ENCODE results near the gene UMOD.
"Not testable (repeated sequence)": the region's sequence is repeated elsewhere in the genome, so short reads cannot be mapped to it uniquely, and the experiment has no call there.

Gene UMOD

DNA sequence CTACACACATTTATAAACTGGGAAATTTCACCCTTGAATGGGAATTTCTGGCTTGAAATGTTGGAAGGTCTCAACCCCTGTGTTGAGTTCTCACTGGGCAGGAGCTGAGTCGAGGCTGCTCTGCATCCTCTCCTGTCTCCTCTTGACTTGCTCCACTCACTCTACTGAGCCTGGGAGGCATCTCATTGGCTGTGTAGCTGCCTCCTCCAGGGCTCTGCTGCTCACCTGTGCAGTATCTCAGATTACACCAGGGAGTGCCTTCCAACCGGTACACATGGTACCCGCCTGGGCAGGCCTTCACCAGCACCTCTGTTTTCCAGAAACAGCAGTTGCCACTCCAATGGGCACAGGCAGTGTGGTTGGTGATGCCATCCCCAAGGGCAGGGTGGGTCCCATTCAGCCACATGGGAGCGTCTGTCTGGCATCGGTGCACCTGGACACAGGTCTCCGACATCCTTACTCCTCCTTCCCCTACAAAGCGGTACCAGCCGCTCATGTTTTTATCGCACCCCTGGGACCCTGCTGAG is 28.9 kb downstream of the UMOD start:
- no peak overlapping the region for H3K4me3 ChIP-seq (ENCODE audit: low read depth in 1 of 5, low read length in 5 of 5)
- H3K27ac ChIP-seq (ENCODE audit: low read depth, low read length) = no peak overlapping the region
- H3K4me1 ChIP-seq (ENCODE audit: control insufficient read depth in 5 of 5, insufficient read depth in 5 of 5, low read length in 5 of 5) = no peaks in the 10 kb centered on the region

DNA sequence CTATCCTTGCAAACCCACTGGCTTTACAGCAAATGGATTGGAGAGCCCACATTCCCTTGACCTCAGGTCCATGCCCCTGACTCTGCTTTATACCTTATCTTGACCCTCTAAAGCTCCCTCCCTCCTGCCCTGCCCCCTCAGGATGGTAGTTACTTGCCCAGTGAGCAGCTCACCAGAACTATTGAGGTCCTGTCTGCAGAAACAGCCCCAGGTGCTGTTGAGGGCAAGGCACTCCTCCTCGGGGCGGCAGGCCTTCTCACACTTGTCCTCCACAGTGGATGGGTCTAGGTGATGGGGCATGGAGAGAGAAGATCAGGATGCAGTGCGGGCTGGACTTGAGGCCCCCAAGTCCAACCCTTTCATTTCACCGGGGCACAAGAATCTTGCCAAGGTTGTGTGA is 29.8 kb downstream of the UMOD start:
- Histone ChIP-seq H3K27ac (ENCODE audit: low read depth, low read length) (no peak overlapping the region), H3K36me3 (ENCODE audit: control insufficient read depth in 5 of 5, insufficient read depth in 5 of 5, low read length in 5 of 5) (no peaks in the 10 kb centered on the region), H3K4me1 (ENCODE audit: control insufficient read depth in 5 of 5, insufficient read depth in 5 of 5, low read length in 5 of 5) (no peaks in the 10 kb centered on the region), H3K9me3 (ENCODE audit: control insufficient read depth in 5 of 5, low read length in 5 of 5) (no peaks in the 10 kb centered on the region), H3K27me3 (ENCODE audit: control insufficient read depth in 5 of 5, insufficient read depth in 4 of 5, low read length in 5 of 5) (peaks cover 6 to 20% (median 11%) of the 10 kb centered on the region in 5 donors), H3K4me3 (ENCODE audit: low read depth in 1 of 5, low read length in 5 of 5) (no peak overlapping the region), H3K9ac (ENCODE audit: low read length in 5 of 5) (no peak overlapping the region)

More for the DNA sequence above, 28.9 kb downstream of the UMOD start:
- Histone ChIP-seq H3K9ac (ENCODE audit: low read length in 5 of 5) (no peak overlapping the region), H3K9me3 (ENCODE audit: control insufficient read depth in 5 of 5, low read length in 5 of 5) (no peaks in the 10 kb centered on the region), H3K36me3 (ENCODE audit: control insufficient read depth in 5 of 5, insufficient read depth in 5 of 5, low read length in 5 of 5) (no peaks in the 10 kb centered on the region), H3K27me3 (ENCODE audit: control insufficient read depth in 5 of 5, insufficient read depth in 4 of 5, low read length in 5 of 5) (peaks cover 2 to 15% (median 8%) of the 10 kb centered on the region in 5 donors)

DNA sequence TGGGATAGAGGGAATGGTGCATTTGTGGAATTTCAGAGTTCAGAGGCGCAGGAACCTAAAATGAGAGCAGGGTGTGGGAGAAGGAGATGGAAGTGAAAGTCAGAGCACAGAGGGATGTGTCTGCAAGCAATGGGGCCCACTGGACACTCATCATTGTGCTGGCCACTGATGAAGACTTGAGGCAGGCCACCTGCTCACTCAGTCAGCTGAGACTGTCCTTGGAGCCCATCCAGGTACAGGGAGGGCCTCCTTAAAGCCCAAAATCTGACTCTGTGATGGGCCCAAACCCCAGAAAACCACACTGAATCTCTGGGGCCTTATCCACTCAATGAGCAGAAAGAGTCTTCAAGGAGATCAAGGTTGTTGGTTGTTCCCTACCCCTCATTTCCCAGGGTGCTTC is 30.8 kb downstream of the UMOD start:
- H3K9ac ChIP-seq (ENCODE audit: low read length in 5 of 5) = no peak overlapping the region
- no peaks in the 10 kb centered on the region for H3K4me1 ChIP-seq (ENCODE audit: control insufficient read depth in 5 of 5, insufficient read depth in 5 of 5, low read length in 5 of 5)
- H3K36me3 ChIP-seq (ENCODE audit: control insufficient read depth in 5 of 5, insufficient read depth in 5 of 5, low read length in 5 of 5) = no peaks in the 10 kb centered on the region
- H3K27me3 ChIP-seq (ENCODE audit: control insufficient read depth in 5 of 5, insufficient read depth in 4 of 5, low read length in 5 of 5) = peaks cover 6 to 20% (median 12%) of the 10 kb centered on the region in 5 donors
- H3K27ac ChIP-seq (ENCODE audit: low read depth, low read length) = no peak overlapping the region
- no peaks in the 10 kb centered on the region for H3K9me3 ChIP-seq (ENCODE audit: control insufficient read depth in 5 of 5, low read length in 5 of 5)
- H3K4me3 ChIP-seq (ENCODE audit: low read depth in 1 of 5, low read length in 5 of 5) = no peak overlapping the region

DNA sequence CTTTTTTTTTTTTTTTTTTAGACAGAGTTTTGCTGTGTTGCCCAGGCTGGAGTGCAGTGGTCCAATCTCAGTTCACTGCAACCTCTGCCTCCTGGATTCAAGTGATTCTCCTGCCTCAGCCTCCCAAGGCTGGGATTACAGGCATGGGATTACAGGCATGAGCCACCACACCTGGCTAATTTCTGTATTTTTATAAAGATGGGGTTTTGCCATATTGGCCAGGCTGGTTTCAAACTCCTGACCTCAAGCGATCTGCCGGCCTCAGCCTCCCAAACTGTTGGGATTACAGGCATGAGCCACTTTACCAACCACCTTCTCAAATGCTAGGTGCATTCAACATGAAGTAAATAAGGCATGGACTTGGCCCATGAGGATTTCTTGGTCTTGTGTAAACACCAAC is 31.5 kb downstream of the UMOD start:
- H3K9ac ChIP-seq (ENCODE audit: low read length in 5 of 5); H3K4me3 ChIP-seq (ENCODE audit: low read depth in 1 of 5, low read length in 5 of 5); H3K27ac ChIP-seq (ENCODE audit: low read depth, low read length); H3K9me3 ChIP-seq (ENCODE audit: control insufficient read depth in 5 of 5, low read length in 5 of 5); H3K36me3 ChIP-seq (ENCODE audit: control insufficient read depth in 5 of 5, insufficient read depth in 5 of 5, low read length in 5 of 5); H3K4me1 ChIP-seq (ENCODE audit: control insufficient read depth in 5 of 5, insufficient read depth in 5 of 5, low read length in 5 of 5): not testable (repeated sequence)
- H3K27me3 ChIP-seq (ENCODE audit: control insufficient read depth in 5 of 5, insufficient read depth in 4 of 5, low read length in 5 of 5) = peaks cover 6 to 15% (median 12%) of the 10 kb centered on the region in 5 donors

DNA sequence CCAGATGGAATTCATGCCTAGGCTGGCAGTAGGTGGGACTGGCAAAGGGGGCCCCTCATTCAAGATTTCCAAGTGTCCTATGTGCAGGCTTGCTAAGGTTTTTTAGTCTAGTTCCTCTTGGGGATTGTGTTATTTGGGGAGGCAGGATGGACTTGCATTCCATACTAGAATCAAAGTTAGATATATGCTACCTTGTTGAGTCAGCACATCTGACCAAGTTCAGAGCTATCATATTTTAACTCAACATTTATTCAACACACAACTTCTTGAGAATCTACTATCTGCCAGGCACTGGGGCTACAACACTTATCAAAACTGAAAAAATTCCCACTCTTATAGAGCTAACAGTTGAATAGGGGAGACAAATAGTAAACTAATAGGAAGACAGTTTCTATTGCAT is 31.9 kb downstream of the UMOD start:
- Histone ChIP-seq H3K27me3 (ENCODE audit: control insufficient read depth in 5 of 5, insufficient read depth in 4 of 5, low read length in 5 of 5) (peaks cover 6 to 15% (median 12%) of the 10 kb centered on the region in 5 donors), H3K9me3 (ENCODE audit: control insufficient read depth in 5 of 5, low read length in 5 of 5) (no peaks in the 10 kb centered on the region), H3K4me1 (ENCODE audit: control insufficient read depth in 5 of 5, insufficient read depth in 5 of 5, low read length in 5 of 5) (no peaks in the 10 kb centered on the region), H3K36me3 (ENCODE audit: control insufficient read depth in 5 of 5, insufficient read depth in 5 of 5, low read length in 5 of 5) (no peaks in the 10 kb centered on the region), H3K9ac (ENCODE audit: low read length in 5 of 5) (no peak overlapping the region), H3K4me3 (ENCODE audit: low read depth in 1 of 5, low read length in 5 of 5) (no peak overlapping the region), H3K27ac (ENCODE audit: low read depth, low read length) (no peak overlapping the region)

DNA sequence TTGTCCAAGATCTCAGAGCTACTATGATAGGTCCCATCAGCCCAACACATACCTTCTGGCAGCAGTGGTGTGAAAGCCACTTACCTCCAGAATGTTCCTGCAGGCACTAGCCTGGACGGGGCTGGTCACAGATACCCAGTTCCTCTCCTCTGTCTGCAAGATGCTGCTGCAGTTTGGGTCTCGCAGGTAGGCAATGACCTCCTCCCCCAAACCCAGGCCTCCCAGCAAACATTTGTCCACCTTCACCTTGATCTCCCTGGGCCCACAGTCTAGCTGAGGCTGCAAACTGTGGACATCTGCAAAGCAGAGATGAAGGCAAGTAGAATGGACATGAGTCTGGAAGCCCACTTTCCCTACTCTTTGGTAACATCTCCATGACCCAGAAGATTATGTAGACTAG is 32.3 kb downstream of the UMOD start:
- no peak overlapping the region for H3K4me3 ChIP-seq (ENCODE audit: low read depth in 1 of 5, low read length in 5 of 5)
- no peak overlapping the region for H3K27ac ChIP-seq (ENCODE audit: low read depth, low read length)
- no peaks in the 10 kb centered on the region for H3K36me3 ChIP-seq (ENCODE audit: control insufficient read depth in 5 of 5, insufficient read depth in 5 of 5, low read length in 5 of 5)
- H3K27me3 ChIP-seq (ENCODE audit: control insufficient read depth in 5 of 5, insufficient read depth in 4 of 5, low read length in 5 of 5) = peaks cover 6 to 15% (median 12%) of the 10 kb centered on the region in 5 donors
- H3K9me3 ChIP-seq (ENCODE audit: control insufficient read depth in 5 of 5, low read length in 5 of 5) = no peaks in the 10 kb centered on the region
- no peak overlapping the region for H3K9ac ChIP-seq (ENCODE audit: low read length in 5 of 5)
- H3K4me1 ChIP-seq (ENCODE audit: control insufficient read depth in 5 of 5, insufficient read depth in 5 of 5, low read length in 5 of 5) = no peaks in the 10 kb centered on the region

DNA sequence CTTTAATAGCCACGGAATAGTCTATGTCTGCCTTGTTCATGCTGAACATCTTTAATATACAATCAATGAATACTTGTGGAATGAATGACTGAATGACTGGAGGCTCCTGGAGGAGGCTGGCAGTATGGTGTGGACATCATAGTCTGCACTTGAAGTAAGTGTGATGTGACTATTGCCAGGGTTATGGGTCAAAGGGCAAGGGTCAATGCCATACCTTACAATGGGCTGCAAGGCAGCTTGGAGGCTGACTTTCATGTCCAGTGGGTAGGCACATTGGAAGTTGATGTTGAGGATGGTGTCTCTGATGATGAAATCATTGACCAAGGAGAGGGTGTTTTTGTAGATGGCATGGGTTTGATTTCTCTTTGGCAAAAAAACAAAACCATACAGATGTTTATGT is 33.1 kb downstream of the UMOD start:
- peaks cover 6 to 17% (median 12%) of the 10 kb centered on the region in 5 donors for H3K27me3 ChIP-seq (ENCODE audit: control insufficient read depth in 5 of 5, insufficient read depth in 4 of 5, low read length in 5 of 5)
- H3K9me3 ChIP-seq (ENCODE audit: control insufficient read depth in 5 of 5, low read length in 5 of 5) = no peaks in the 10 kb centered on the region
- no peaks in the 10 kb centered on the region for H3K4me1 ChIP-seq (ENCODE audit: control insufficient read depth in 5 of 5, insufficient read depth in 5 of 5, low read length in 5 of 5)
- H3K36me3 ChIP-seq (ENCODE audit: control insufficient read depth in 5 of 5, insufficient read depth in 5 of 5, low read length in 5 of 5) = no peaks in the 10 kb centered on the region
- H3K27ac ChIP-seq (ENCODE audit: low read depth, low read length) = no peak overlapping the region
- no peak overlapping the region for H3K4me3 ChIP-seq (ENCODE audit: low read depth in 1 of 5, low read length in 5 of 5)
- no peak overlapping the region for H3K9ac ChIP-seq (ENCODE audit: low read length in 5 of 5)

DNA sequence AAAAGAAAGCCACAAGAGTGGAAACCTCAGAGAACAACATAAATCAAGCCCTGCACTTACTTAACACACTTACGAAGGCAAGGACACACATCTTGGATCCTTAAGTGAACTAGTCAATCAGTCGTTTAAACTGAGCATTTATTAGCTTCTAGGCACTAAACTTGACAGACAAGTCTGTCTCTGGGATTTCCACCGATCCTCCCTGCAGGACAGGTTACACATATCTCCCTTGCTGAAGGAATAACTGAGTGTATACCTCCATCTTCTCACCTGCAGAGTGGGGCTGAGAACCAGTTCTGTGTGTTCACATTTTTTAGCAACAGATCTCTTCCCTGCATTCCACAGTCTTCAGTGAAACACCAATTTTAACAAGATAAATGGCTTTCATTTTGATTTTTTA is 34.1 kb downstream of the UMOD start:
- H3K9ac ChIP-seq (ENCODE audit: low read length in 5 of 5) = no peak overlapping the region
- no peak overlapping the region for H3K4me3 ChIP-seq (ENCODE audit: low read depth in 1 of 5, low read length in 5 of 5)
- H3K27me3 ChIP-seq (ENCODE audit: control insufficient read depth in 5 of 5, insufficient read depth in 4 of 5, low read length in 5 of 5) = peaks cover 2 to 18% (median 6%) of the 10 kb centered on the region in 5 donors
- H3K27ac ChIP-seq (ENCODE audit: low read depth, low read length) = no peak overlapping the region
- H3K4me1 ChIP-seq (ENCODE audit: control insufficient read depth in 5 of 5, insufficient read depth in 5 of 5, low read length in 5 of 5) = no peaks in the 10 kb centered on the region
- H3K9me3 ChIP-seq (ENCODE audit: control insufficient read depth in 5 of 5, low read length in 5 of 5) = no peaks in the 10 kb centered on the region
- no peaks in the 10 kb centered on the region for H3K36me3 ChIP-seq (ENCODE audit: control insufficient read depth in 5 of 5, insufficient read depth in 5 of 5, low read length in 5 of 5)

DNA sequence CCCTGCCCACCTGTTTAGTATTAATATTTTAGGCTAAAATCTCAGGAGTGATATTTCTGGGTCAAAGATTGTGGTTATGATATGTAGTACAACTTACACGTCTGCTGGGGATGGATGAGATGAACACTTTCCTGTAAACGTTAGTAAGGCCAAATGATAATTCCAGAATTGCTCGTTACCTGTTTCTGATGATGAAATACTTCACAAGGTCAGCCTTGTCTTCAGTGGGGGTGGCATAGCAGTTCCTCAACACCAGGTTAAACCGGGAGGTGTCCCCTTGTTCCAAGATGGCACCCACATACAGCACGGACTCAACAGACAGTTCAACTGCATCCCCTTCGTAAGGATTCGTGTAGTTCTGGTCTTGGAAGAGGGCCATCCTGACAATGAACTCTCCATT is 34.5 kb downstream of the UMOD start:
- H3K4me1 ChIP-seq (ENCODE audit: control insufficient read depth in 5 of 5, insufficient read depth in 5 of 5, low read length in 5 of 5) = no peaks in the 10 kb centered on the region
- H3K9me3 ChIP-seq (ENCODE audit: control insufficient read depth in 5 of 5, low read length in 5 of 5) = no peaks in the 10 kb centered on the region
- H3K36me3 ChIP-seq (ENCODE audit: control insufficient read depth in 5 of 5, insufficient read depth in 5 of 5, low read length in 5 of 5) = no peaks in the 10 kb centered on the region
- H3K27ac ChIP-seq (ENCODE audit: low read depth, low read length) = no peak overlapping the region
- H3K9ac ChIP-seq (ENCODE audit: low read length in 5 of 5) = no peak overlapping the region
- H3K27me3 ChIP-seq (ENCODE audit: control insufficient read depth in 5 of 5, insufficient read depth in 4 of 5, low read length in 5 of 5) = peaks cover 2 to 17% (median 6%) of the 10 kb centered on the region in 5 donors
- no peak overlapping the region for H3K4me3 ChIP-seq (ENCODE audit: low read depth in 1 of 5, low read length in 5 of 5)

DNA sequence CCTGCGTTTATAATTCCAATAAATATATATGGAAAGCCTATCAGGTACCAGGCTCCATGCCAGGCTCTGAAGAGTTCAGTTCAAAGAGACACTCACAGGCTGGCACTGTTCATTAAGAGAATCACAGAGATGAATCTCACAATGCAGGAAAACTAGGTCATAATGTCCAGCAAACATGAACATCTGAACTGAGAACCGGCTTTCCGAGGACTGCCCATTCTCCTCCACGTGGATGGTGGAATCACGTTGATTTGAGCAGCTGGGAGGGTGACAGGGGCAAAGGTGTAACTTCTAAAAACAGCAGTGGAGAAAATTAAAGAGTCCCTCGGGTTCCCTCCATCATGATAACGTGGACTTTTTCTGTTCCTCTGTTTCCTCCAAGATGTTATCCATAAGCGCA is 35.4 kb downstream of the UMOD start:
- Histone ChIP-seq H3K9me3 (ENCODE audit: control insufficient read depth in 5 of 5, low read length in 5 of 5) (no peaks in the 10 kb centered on the region), H3K4me3 (ENCODE audit: low read depth in 1 of 5, low read length in 5 of 5) (no peak overlapping the region), H3K4me1 (ENCODE audit: control insufficient read depth in 5 of 5, insufficient read depth in 5 of 5, low read length in 5 of 5) (no peaks in the 10 kb centered on the region), H3K27me3 (ENCODE audit: control insufficient read depth in 5 of 5, insufficient read depth in 4 of 5, low read length in 5 of 5) (peaks cover 2 to 15% (median 5%) of the 10 kb centered on the region in 5 donors), H3K36me3 (ENCODE audit: control insufficient read depth in 5 of 5, insufficient read depth in 5 of 5, low read length in 5 of 5) (no peaks in the 10 kb centered on the region), H3K9ac (ENCODE audit: low read length in 5 of 5) (no peak overlapping the region), H3K27ac (ENCODE audit: low read depth, low read length) (no peak overlapping the region)

DNA sequence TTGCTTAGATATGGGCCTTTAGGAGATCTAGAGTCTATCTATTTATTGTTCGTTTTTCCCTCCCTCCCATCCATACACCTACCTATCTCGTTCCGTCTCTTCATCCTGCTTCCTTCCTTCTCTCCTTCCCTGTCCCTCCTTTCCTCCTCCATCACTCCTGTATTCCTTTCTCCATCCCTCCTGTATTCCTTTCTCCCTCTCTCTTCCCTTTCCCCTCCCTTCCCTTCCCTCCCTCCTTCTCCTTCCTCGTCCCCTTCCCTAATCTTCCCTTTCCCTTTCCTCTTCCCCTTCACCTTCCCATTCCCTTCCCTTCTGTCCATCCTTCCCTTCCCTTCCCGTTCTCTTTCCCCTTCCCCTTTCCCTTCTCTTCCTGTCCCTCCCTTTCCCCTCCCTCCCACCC is 35.8 kb downstream of the UMOD start:
- no peak overlapping the region for H3K4me3 ChIP-seq (ENCODE audit: low read depth in 1 of 5, low read length in 5 of 5)
- H3K36me3 ChIP-seq (ENCODE audit: control insufficient read depth in 5 of 5, insufficient read depth in 5 of 5, low read length in 5 of 5) = no peaks in the 10 kb centered on the region
- H3K27ac ChIP-seq (ENCODE audit: low read depth, low read length) = no peak overlapping the region
- H3K27me3 ChIP-seq (ENCODE audit: control insufficient read depth in 5 of 5, insufficient read depth in 4 of 5, low read length in 5 of 5) = peaks cover 2 to 15% (median 5%) of the 10 kb centered on the region in 5 donors
- H3K9ac ChIP-seq (ENCODE audit: low read length in 5 of 5) = no peak overlapping the region
- no peaks in the 10 kb centered on the region for H3K4me1 ChIP-seq (ENCODE audit: control insufficient read depth in 5 of 5, insufficient read depth in 5 of 5, low read length in 5 of 5)
- H3K9me3 ChIP-seq (ENCODE audit: control insufficient read depth in 5 of 5, low read length in 5 of 5) = peaks cover 0 to under 1% (median 0%) of the 10 kb centered on the region in 5 donors
